Measurements from ENCODE around the gene ARHGEF16. TPM values are rescaled to one million over a fixed set of nuclear protein-coding genes. Genes with fewer than 3 reads are reported as not detected.

Gene ARHGEF16
- total RNA-seq, 4 donors from 2014 or later: 0.20 to 1.2 (median 0.63) TPM

DNA sequence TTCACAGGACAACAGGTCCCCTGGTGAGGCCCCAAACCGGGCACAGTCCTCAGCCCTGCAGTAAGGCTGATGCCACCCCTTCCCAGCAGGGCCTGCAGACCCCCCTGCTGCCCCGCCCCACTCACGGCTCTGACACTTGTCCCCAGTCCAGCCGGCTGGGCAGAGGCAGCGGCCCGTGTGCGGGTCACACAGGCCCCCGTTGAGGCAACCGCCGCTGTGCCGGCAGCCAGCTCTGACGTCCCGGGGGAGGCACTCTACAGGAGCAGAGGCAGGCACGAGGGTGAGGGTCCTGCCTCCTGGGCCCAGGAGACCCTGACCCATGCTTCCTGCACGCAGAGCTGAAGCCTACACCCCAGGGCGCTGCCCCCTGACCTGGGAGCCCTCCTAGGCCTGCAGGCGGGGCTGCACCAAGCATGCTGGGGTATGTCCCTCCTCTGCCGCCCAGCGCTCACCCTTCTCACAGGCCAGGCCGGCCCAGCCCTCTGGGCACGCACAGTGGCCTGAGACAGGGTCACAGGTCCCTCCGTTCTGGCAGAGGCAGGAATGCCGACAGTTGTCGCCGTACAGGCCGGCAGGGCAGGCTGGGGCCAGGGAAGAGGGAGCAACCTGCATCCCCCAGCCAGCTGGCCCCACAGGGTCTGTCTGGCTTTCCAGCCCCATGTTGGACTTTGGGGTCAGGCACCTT is 43.9 kb downstream of the ARHGEF16 start:
- no peak for TF ChIP-seq POLR2A (IDR thresholded peaks at IDR 0.05)
- TF ChIP-seq, protein P1, sequence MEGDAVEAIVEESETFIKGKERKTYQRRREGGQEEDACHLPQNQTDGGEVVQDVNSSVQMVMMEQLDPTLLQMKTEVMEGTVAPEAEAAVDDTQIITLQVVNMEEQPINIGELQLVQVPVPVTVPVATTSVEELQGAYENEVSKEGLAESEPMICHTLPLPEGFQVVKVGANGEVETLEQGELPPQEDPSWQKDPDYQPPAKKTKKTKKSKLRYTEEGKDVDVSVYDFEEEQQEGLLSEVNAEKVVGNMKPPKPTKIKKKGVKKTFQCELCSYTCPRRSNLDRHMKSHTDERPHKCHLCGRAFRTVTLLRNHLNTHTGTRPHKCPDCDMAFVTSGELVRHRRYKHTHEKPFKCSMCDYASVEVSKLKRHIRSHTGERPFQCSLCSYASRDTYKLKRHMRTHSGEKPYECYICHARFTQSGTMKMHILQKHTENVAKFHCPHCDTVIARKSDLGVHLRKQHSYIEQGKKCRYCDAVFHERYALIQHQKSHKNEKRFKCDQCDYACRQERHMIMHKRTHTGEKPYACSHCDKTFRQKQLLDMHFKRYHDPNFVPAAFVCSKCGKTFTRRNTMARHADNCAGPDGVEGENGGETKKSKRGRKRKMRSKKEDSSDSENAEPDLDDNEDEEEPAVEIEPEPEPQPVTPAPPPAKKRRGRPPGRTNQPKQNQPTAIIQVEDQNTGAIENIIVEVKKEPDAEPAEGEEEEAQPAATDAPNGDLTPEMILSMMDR (IDR thresholded peaks at IDR 0.05 in 4 of 5, conservative IDR thresholded peaks at IDR 0.05 in 1 of 5): no peak
- Histone ChIP-seq H3K27ac (no peak overlapping the region), H3K4me1 (peaks cover under 1 to 10% of the 10 kb centered on the region in 2 donors), H3K4me3 (no peak overlapping the region), H3K27me3 (no peaks in the 10 kb centered on the region), H3K36me3 (no peaks in the 10 kb centered on the region), H3K9me3 (no peaks in the 10 kb centered on the region)
- intact Hi-C loops (cut with DNase I; ENCODE audit: low total_unique reads): loop anchor here (10.0 kb wide), 1 partner anchor 296 kb away; the partner anchor contains the start of gene LRRC47
- in situ Hi-C loops (cut with MboI; ENCODE audit: low sequenced_read_pairs in 4 of 4): no loop called here
- no peak for ATAC-seq
- DNase-seq: no peak

DNA sequence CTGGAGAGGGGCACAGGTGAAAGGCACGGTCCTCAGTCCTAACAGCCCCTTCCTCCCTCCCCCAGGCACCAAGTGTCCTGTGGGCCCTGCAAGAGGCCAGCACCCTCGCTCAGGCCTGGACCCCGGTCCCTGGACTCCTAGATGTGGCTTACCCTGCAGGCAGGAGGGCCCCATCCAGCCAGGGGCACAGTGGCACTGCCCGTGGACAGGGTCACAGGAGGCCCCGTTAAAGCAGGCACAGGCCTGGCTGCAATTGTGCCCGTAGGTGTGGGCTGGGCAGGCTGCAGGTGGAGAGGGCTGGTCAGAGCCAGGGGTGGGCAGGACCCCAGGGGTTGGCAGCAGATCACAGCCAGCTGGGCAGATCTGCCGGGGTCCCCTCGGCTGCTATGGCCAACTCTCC is 44.5 kb downstream of the ARHGEF16 start:
- in situ Hi-C loops (cut with MboI; ENCODE audit: low sequenced_read_pairs in 4 of 4) (no loop called here), intact Hi-C loops (cut with DNase I; ENCODE audit: low total_unique reads) (loop anchor here (10.0 kb wide), 1 partner anchor 296 kb away; the partner anchor contains the start of gene LRRC47)
- ATAC-seq: no peak

DNA sequence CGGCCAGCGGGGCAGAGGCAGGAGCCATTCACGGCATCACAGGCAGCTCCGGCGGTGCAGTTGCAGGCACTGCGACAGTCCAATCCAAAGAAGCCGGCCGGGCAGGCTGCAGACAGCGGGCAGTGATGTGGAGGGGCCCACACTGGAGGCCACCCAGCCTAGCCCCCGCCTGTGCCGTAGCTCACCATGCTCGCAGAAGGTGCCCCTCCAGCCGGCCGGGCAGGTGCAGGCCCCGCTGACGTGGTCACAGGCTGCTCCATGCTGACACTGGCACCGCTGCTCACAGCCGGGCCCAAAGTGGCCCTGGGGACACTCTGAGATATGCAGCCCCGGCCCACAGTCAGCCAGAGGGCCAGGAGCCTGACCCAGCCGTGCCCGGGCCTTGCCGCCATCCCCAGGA is 45.1 kb downstream of the ARHGEF16 start:
- H3K4me3 ChIP-seq: no peak overlapping the region
- intact Hi-C loops (cut with DNase I; ENCODE audit: low total_unique reads): loop anchor here (5.0 to 10.0 kb wide), 2 partner anchors 168 to 295 kb away; partner anchors contain the start of gene LRRC47
- in situ Hi-C loops (cut with MboI; ENCODE audit: low sequenced_read_pairs in 4 of 4): no loop called here
- TF ChIP-seq, protein P1 (IDR thresholded peaks at IDR 0.05 in 4 of 5, conservative IDR thresholded peaks at IDR 0.05 in 1 of 5): no peak
- no peak for TF ChIP-seq POLR2A (IDR thresholded peaks at IDR 0.05)
- H3K27me3 ChIP-seq: no peaks in the 10 kb centered on the region
- DNase-seq (no peak), ATAC-seq (no peak)
- H3K27ac ChIP-seq: no peak overlapping the region
- H3K36me3 ChIP-seq: no peaks in the 10 kb centered on the region
- peaks cover 10 to 20% of the 10 kb centered on the region in 2 donors for H3K4me1 ChIP-seq
- H3K9me3 ChIP-seq: no peaks in the 10 kb centered on the region

More for the DNA sequence above, 44.5 kb downstream of the ARHGEF16 start:
- H3K27ac ChIP-seq: no peak overlapping the region
- H3K27me3 ChIP-seq: no peaks in the 10 kb centered on the region
- peaks cover 7 to 16% of the 10 kb centered on the region in 2 donors for H3K4me1 ChIP-seq
- no peaks in the 10 kb centered on the region for H3K9me3 ChIP-seq
- H3K4me3 ChIP-seq: no peak overlapping the region
- TF ChIP-seq POLR2A (IDR thresholded peaks at IDR 0.05): no peak
- TF ChIP-seq, protein P1 (IDR thresholded peaks at IDR 0.05 in 4 of 5, conservative IDR thresholded peaks at IDR 0.05 in 1 of 5): no peak
- H3K36me3 ChIP-seq: no peaks in the 10 kb centered on the region
- no peak for DNase-seq

DNA sequence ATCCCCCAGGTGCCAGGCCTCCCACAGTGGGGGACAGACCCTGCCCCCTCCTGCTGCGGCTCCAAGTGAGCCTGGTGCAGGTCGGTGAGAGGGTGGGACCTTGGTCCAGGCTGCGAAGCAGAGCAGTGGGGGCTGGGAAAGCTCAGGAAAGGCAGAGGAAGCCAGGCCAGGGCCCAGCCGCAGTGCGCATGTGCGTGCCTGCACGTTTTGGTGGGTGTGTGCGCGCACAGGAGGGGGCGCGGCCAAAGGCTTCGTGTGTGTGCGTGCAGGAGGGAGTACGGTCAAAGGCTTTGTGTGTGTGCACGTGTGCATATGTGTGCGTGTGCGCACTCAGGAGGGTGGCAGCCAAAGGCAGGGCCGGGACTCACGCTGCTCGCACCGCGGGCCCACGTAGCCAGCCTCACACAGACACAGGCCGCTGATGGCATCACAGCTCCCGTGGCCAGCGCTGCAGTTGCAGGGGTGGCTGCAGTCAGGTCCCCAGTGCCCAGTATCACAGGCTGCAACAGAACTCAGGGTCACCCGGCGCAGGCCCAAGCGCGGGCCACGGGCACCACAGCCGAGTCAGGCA is 45.9 kb downstream of the ARHGEF16 start:
- in situ Hi-C loops (cut with MboI; ENCODE audit: low sequenced_read_pairs in 4 of 4) (no loop called here), intact Hi-C loops (cut with DNase I; ENCODE audit: low total_unique reads) (loop anchor here (5.0 kb wide), 1 partner anchor 167 kb away; no protein-coding TSS in a partner anchor)
- ATAC-seq: no peak

More for the DNA sequence above, 45.9 kb downstream of the ARHGEF16 start:
- no peaks in the 10 kb centered on the region for H3K36me3 ChIP-seq
- peaks cover 17 to 28% of the 10 kb centered on the region in 2 donors for H3K4me1 ChIP-seq
- H3K9me3 ChIP-seq: no peaks in the 10 kb centered on the region
- no peaks in the 10 kb centered on the region for H3K27me3 ChIP-seq
- H3K27ac ChIP-seq: no peak overlapping the region
- no peak for DNase-seq
- H3K4me3 ChIP-seq: no peak overlapping the region
- TF ChIP-seq, protein P1 (IDR thresholded peaks at IDR 0.05 in 4 of 5, conservative IDR thresholded peaks at IDR 0.05 in 1 of 5): no peak
- no peak for TF ChIP-seq POLR2A (IDR thresholded peaks at IDR 0.05)

Data from gastrocnemius medialis (tissue), 4 donors.